Prostate gland (tissue), 2 donors: Measurements from ENCODE around the gene ATP13A1. TPM values are rescaled to one million over a fixed set of nuclear protein-coding genes. Genes with fewer than 3 reads are reported as not detected.

Experiments
- DNase-seq: peaks from one replicate; pipeline ENCODE4 v3.0.0-alpha.2; 2019; ENCODE audit warnings: low spot score
- H3K27ac ChIP-seq, 2 donors: fragments of 200-600 bp; sonication (generic); 2 replicates each; pipeline ENCODE4 v1.5.1; 2017 to 2019
- H3K27me3 ChIP-seq: fragments of 200-600 bp; sonication (generic); replicated peaks from 2 replicates; pipeline ENCODE4 v1.5.1; 2019; ENCODE audit not compliant: insufficient read depth
- H3K36me3 ChIP-seq, 2 donors: fragments of 200-600 bp; sonication (generic); 1 replicate in 1 of 2; 2 replicates in 1 of 2; pipeline versions ENCODE4 v1.5.1 to v1.8.1; 2017 to 2019
- H3K4me1 ChIP-seq: fragments of 200-600 bp; sonication (generic); replicated peaks from 2 replicates; pipeline ENCODE4 v1.5.1; 2019
- H3K4me3 ChIP-seq, 2 donors: fragments of 200-600 bp; sonication (generic); 2 replicates each; pipeline ENCODE4 v1.5.1; 2017 to 2019
- H3K9me3 ChIP-seq: fragments of 200-600 bp; sonication (generic); 2 replicates; pipeline ENCODE4 v1.5.1; 2017
- CTCF ChIP-seq, 4 experiments: fragments of 200-600 bp in 2 of 4; fragments of 450-650 bp in 2 of 4; sonication (generic) in 2 of 4; IDR thresholded peaks; 1 replicate in 3 of 4; 2 replicates in 1 of 4; pipeline ENCODE4 v1.5.1; 2016 to 2019; ENCODE audit warnings: antibody characterized with exemption in 4 of 4, mild to moderate bottlenecking in 2 of 4, moderate library complexity in 2 of 4
- POLR2A ChIP-seq: fragments of 450-650 bp; IDR thresholded peaks from one replicate; pipeline ENCODE4 v1.6.1; 2016; ENCODE audit warnings: antibody characterized with exemption, mild to moderate bottlenecking
- POLR2AphosphoS5 ChIP-seq: sonication (generic); formaldehyde crosslinking; IDR thresholded peaks from one replicate; pipeline ENCODE4 v1.6.1; 2017; ENCODE audit warnings: antibody characterized with exemption
- whole genome bisulfite sequencing: methylation state at CpG from one replicate; pipeline ENCODE4 v1.1.5; 2018; 5-methylcytosine and 5-hydroxymethylcytosine counted together
- intact Hi-C: fragments of 100-400 bp; cut with DNase I; formaldehyde crosslinking; loops from one replicate; pipeline ENCODE4 v1.14.2; 2022
- total RNA-seq, 2 donors: library from RNA; depleted of rRNA; stranded (reverse); fragments of >200 nt; gene quantifications; one replicate each; pipeline ENCODE4 v1.1.0, GENCODE V29; 2016

Gene ATP13A1
- total RNA-seq, 2 donors from 2014 or later: 227 to 315 TPM

GRCh38 chr19:19649155-19649554 lies 14.3 kb downstream of the ATP13A1 start:
- Histone ChIP-seq H3K27ac (no peak overlapping the region), H3K36me3 (peaks cover 21 to 46% of the 10 kb centered on the region in 2 donors), H3K27me3 (no peaks in the 10 kb centered on the region), H3K4me1 (no peaks in the 10 kb centered on the region), H3K9me3 (no peaks in the 10 kb centered on the region), H3K4me3 (no peak overlapping the region)
- WGBS: 86% methylated on average over 6 of the region's 6 CpGs
- no peak for DNase-seq
- no peak for TF ChIP-seq POLR2AphosphoS5
- TF ChIP-seq CTCF (IDR thresholded peaks at IDR 0.05): no peak
- TF ChIP-seq POLR2A: no peak
- intact Hi-C loops: no loop called here

- no peaks in the 10 kb centered on the region for H3K27me3 ChIP-seq
- DNase-seq: no peak
- no peak overlapping the region for H3K27ac ChIP-seq
- no peaks in the 10 kb centered on the region for H3K4me1 ChIP-seq
- H3K9me3 ChIP-seq: no peaks in the 10 kb centered on the region
- H3K36me3 ChIP-seq: peaks cover 12 to 34% of the 10 kb centered on the region in 2 donors
- intact Hi-C loops: no loop called here
- 90% methylated on average over 29 of the region's 29 CpGs for WGBS
- no peak for TF ChIP-seq CTCF (IDR thresholded peaks at IDR 0.05)
- TF ChIP-seq POLR2AphosphoS5: no peak
- no peak for TF ChIP-seq POLR2A
- H3K4me3 ChIP-seq: no peak overlapping the region
Measured at GRCh38 chr19:19647037-19647835, 16.2 kb downstream of the ATP13A1 start.

GRCh38 chr19:19645233-19645870 lies 18.1 kb downstream of the ATP13A1 start:
- 89% methylated on average over 16 of the region's 17 CpGs for WGBS
- no peaks in the 10 kb centered on the region for H3K27me3 ChIP-seq
- no peak for DNase-seq
- H3K36me3 ChIP-seq: peaks cover 9 to 28% of the 10 kb centered on the region in 2 donors
- H3K4me1 ChIP-seq: no peaks in the 10 kb centered on the region
- no peak overlapping the region for H3K4me3 ChIP-seq
- no peaks in the 10 kb centered on the region for H3K9me3 ChIP-seq
- TF ChIP-seq POLR2A (no peak), POLR2AphosphoS5 (no peak), CTCF (IDR thresholded peaks at IDR 0.05) (no peak)
- H3K27ac ChIP-seq: no peak overlapping the region
- intact Hi-C loops: no loop called here

- TF ChIP-seq POLR2AphosphoS5: no peak
- no peak for TF ChIP-seq POLR2A
- no peak for TF ChIP-seq CTCF (IDR thresholded peaks at IDR 0.05)
Measured at GRCh38 chr19:19644054-19644388, 19.5 kb downstream of the ATP13A1 start.

More at GRCh38 chr19:19644054-19644388, 19.5 kb downstream of the ATP13A1 start:
- Histone ChIP-seq H3K27ac (no peak overlapping the region), H3K36me3 (peaks cover 9 to 28% of the 10 kb centered on the region in 2 donors), H3K4me3 (peak overlapping the region; percentile 62 to 72), H3K4me1 (no peaks in the 10 kb centered on the region), H3K9me3 (no peaks in the 10 kb centered on the region), H3K27me3 (no peaks in the 10 kb centered on the region)
- intact Hi-C loops: no loop called here
- no peak for DNase-seq
- whole genome bisulfite sequencing: 22% methylated on average over 5 of the region's 5 CpGs
